Colonic mucosa (tissue), 4 donors: ENCODE data around the gene ZNF652. TPM values are rescaled to one million over a fixed set of nuclear protein-coding genes. Genes with fewer than 3 reads are reported as not detected.

Experiments used
- DNase-seq: peaks from one replicate; pipeline ENCODE4 v3.0.0-alpha.2; 2020
- H3K27ac ChIP-seq: fragments of 200-600 bp; one replicate; pipeline ENCODE4 v1.8.0; 2021
- H3K27me3 ChIP-seq: fragments of 200-600 bp; one replicate; pipeline ENCODE4 v1.8.0; 2021
- H3K36me3 ChIP-seq: fragments of 200-600 bp; one replicate; pipeline ENCODE4 v1.8.0; 2021
- H3K4me1 ChIP-seq: fragments of 200-600 bp; one replicate; pipeline ENCODE4 v1.8.0; 2021; ENCODE audit warnings: mild to moderate bottlenecking
- H3K4me3 ChIP-seq: fragments of 200-600 bp; one replicate; pipeline ENCODE4 v1.8.0; 2021
- H3K9ac ChIP-seq, 2 donors: one replicate each; pipeline ENCODE4 v1.7.0; 2013; ENCODE audit warnings: control low read depth in 2 of 2, low read depth in 2 of 2, low read length in 2 of 2
- H3K9me3 ChIP-seq: fragments of 200-600 bp; one replicate; pipeline ENCODE4 v1.8.0; 2021
- CTCF ChIP-seq: fragments of 200-600 bp; IDR thresholded peaks from one replicate; pipeline ENCODE4 v1.8.0; 2022; ENCODE audit warnings: antibody characterized with exemption, mild to moderate bottlenecking
- intact Hi-C: fragments of 100-400 bp; cut with DNase I; formaldehyde crosslinking; loops from one replicate; pipeline ENCODE4 v1.14.1; 2022
- microRNA-seq: library from miRNA; unstranded; fragments of <30 nt; microRNA quantifications from one replicate; pipeline ENCODE4, GENCODE V29; 2019
- total RNA-seq, 2 donors: library from RNA; stranded (reverse); fragmentation: NEBNext Ultra II Directional in 1 of 2; extraction: Animal tissue kit (Norgen Biotek cat#: 25700) in 1 of 2; gene quantifications; one replicate each; pipeline ENCODE4 v1.2.1, GENCODE V29; 2021
- donor health status: healthy.
- donor health status: DM: no; HTN: no; CAD: no.
- donor health status: DM: no; HTN: no; CAD: no.

ZNF652 gene
- total RNA-seq, 2 donors from 2014 or later: 38.1 to 62.5 TPM

- no peak for TF ChIP-seq CTCF
- no peaks in the 10 kb centered on the region for H3K27me3 ChIP-seq
- H3K4me3 ChIP-seq: no peak overlapping the region
- H3K27ac ChIP-seq: no peak overlapping the region
- H3K4me1 ChIP-seq: no peaks in the 10 kb centered on the region
- intact Hi-C loops: no loop called here
- no peak overlapping the region for H3K9ac ChIP-seq
- DNase-seq: no peak
- no peaks in the 10 kb centered on the region for H3K9me3 ChIP-seq
- no peaks in the 10 kb centered on the region for H3K36me3 ChIP-seq
These were observed 112.0 kb downstream of the ZNF652 start for GRCh38 chr17:49249890-49250522.

- no peaks in the 10 kb centered on the region for H3K9me3 ChIP-seq
- H3K4me1 ChIP-seq: no peaks in the 10 kb centered on the region
- no peaks in the 10 kb centered on the region for H3K27me3 ChIP-seq
- H3K9ac ChIP-seq: no peak overlapping the region
- TF ChIP-seq CTCF: no peak
- no peak overlapping the region for H3K27ac ChIP-seq
- DNase-seq: no peak
- H3K4me3 ChIP-seq: no peak overlapping the region
- intact Hi-C loops: no loop called here
- H3K36me3 ChIP-seq: no peaks in the 10 kb centered on the region
These were observed 112.7 kb downstream of the ZNF652 start for GRCh38 chr17:49249292-49249794.

- H3K4me3 ChIP-seq: no peak overlapping the region
- intact Hi-C loops: no loop called here
- H3K4me1 ChIP-seq: no peaks in the 10 kb centered on the region
- no peak for DNase-seq
- no peaks in the 10 kb centered on the region for H3K36me3 ChIP-seq
- TF ChIP-seq CTCF: no peak
- no peak overlapping the region for H3K27ac ChIP-seq
- H3K27me3 ChIP-seq: no peaks in the 10 kb centered on the region
- no peaks in the 10 kb centered on the region for H3K9me3 ChIP-seq
- no peak overlapping the region for H3K9ac ChIP-seq
These were observed 114.1 kb downstream of the ZNF652 start for GRCh38 chr17:49247944-49248343.

- no peak for TF ChIP-seq CTCF
- intact Hi-C loops: no loop called here
- no peak for DNase-seq
- Histone ChIP-seq H3K4me3 (no peak overlapping the region), H3K27ac (no peak overlapping the region), H3K9ac (no peak overlapping the region), H3K4me1 (no peaks in the 10 kb centered on the region), H3K36me3 (no peaks in the 10 kb centered on the region), H3K9me3 (no peaks in the 10 kb centered on the region), H3K27me3 (no peaks in the 10 kb centered on the region)
These were observed 117.2 kb downstream of the ZNF652 start for GRCh38 chr17:49244839-49245238.

Small RNA genes within 50 kb of the gene (microRNA-seq; reads per million reads assigned to microRNA genes)
- gene MIR6129: not detected

Other genes with a start within 250 kb of the ZNF652 start
- 10 to 100 TPM; 13.3 to 26.8 TPM for gene B4GALNT2, start 229.5 kb downstream of the ZNF652 start, total RNA-seq
- gene GNGT2, start 151.7 kb downstream of the ZNF652 start, total RNA-seq: under 1 TPM; 0.56 to 0.94 TPM
- 1 to 10 TPM; 2.5 to 3.3 TPM for gene ABI3, start 151.5 kb downstream of the ZNF652 start, total RNA-seq
- gene PHOSPHO1, start 131.5 kb downstream of the ZNF652 start, total RNA-seq: not detected
- gene PHB1, start 52.6 kb upstream of the ZNF652 start, total RNA-seq: 100 to 1,000 TPM; 229 to 487 TPM
- gene NGFR, start 133.0 kb upstream of the ZNF652 start, total RNA-seq: 1 to 10 TPM in 1 of 2 donors, under 1 TPM in 1; 0.49 to 2.7 TPM
- gene NXPH3, start 213.6 kb upstream of the ZNF652 start, total RNA-seq: 1 to 10 TPM in 1 of 2 donors, under 1 TPM in 1; 0.42 to 2.1 TPM